DND-41 (cell line): ENCODE measurements around the gene AUH.

Experiments
- EZH2 ChIP-seq: IDR thresholded peaks from 3 replicates; pipeline ENCODE4 v1.6.1; 2012; ENCODE audit warnings: borderline replicate concordance, low read depth, mild to moderate bottlenecking, moderate library complexity, low read length, inconsistent platforms; ENCODE audit not compliant: severe bottlenecking
- TF ChIP-seq, protein P1 (sequence below): IDR thresholded peaks from 2 replicates; pipeline ENCODE4 v1.5.1; 2012; ENCODE audit warnings: borderline replicate concordance, low read length, moderate library complexity, mild to moderate bottlenecking; ENCODE audit not compliant: poor library complexity, severe bottlenecking; ENCODE audit errors: extremely low read depth

DNA sequence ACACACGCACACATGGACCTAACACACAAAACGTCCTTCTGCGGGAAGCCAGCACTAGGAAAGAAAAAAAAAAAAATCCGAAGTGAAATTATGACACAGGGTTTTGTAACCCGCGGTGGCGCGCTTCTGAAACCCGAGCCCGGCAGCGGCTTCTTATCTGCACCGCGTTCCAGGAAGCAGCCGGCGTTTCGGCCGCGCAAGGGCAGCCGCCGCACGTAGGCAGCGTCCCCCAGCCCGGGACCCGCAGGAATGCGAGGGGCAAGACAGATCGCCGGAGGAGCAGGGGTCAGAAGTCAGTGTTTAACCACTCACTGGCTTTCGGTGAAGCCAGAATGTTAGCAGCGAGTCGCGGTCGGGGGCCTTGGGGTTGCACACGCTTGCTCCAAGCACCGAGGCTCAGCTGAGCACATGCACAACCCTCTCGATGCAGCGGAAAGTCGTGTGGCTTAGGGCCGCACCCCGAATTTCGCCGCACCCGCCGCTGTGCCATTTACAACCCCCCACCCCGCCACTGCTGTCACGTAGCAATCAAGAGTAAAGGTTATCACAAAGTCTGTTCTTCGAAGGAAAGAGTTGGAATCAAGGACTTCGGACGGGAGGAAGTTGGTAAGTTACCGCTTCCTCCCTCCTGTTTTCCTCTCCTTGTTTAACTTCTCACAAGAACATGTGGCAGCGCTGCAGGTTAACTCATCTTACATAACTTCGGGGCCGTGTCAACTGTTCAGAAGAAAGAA lies 167.9 kb downstream of the AUH start:
- TF ChIP-seq, protein P1, sequence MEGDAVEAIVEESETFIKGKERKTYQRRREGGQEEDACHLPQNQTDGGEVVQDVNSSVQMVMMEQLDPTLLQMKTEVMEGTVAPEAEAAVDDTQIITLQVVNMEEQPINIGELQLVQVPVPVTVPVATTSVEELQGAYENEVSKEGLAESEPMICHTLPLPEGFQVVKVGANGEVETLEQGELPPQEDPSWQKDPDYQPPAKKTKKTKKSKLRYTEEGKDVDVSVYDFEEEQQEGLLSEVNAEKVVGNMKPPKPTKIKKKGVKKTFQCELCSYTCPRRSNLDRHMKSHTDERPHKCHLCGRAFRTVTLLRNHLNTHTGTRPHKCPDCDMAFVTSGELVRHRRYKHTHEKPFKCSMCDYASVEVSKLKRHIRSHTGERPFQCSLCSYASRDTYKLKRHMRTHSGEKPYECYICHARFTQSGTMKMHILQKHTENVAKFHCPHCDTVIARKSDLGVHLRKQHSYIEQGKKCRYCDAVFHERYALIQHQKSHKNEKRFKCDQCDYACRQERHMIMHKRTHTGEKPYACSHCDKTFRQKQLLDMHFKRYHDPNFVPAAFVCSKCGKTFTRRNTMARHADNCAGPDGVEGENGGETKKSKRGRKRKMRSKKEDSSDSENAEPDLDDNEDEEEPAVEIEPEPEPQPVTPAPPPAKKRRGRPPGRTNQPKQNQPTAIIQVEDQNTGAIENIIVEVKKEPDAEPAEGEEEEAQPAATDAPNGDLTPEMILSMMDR: no peak
- TF ChIP-seq EZH2: no peak
